ENCODE results near the gene RNF8. TPM values are rescaled to one million over a fixed set of nuclear protein-coding genes. Genes with fewer than 3 reads are reported as not detected.

The RNF8 gene
- total RNA-seq, 4 donors from 2014 or later = 2.2 to 12.9 (median 9.0) TPM

DNA sequence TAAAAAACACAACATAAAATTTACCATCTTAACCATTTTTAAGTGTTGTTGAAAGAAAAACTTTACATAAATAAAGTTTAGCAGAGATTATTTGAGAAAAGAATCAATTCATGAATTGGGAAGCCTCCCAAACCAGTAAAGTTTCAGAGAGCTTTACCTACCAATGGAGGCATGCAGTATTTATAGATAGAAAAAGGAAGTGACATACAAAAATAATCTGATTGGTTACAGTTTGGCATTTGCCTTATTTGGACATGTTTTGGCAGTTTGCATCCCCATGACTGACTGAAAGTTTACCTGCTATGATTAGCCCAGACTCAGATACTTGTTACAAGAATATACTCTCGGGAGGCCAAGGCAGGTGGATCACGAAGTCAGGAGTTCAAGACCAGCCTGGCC lies 75.6 kb downstream of the RNF8 start:
- H3K27me3 ChIP-seq = peaks cover 24% of the 10 kb centered on the region
- no peak overlapping the region for H3K4me3 ChIP-seq
- intact Hi-C loops (cut with DNase I; ENCODE audit: low total_unique reads) (no loop called here), in situ Hi-C loops (cut with MboI; ENCODE audit: low pct_ligation_motif_present in 1 of 4, low pct_unique_long_range_greater_than_20kb in 1 of 4, low sequenced_read_pairs in 3 of 4) (no loop called here)
- H3K9me3 ChIP-seq = no peaks in the 10 kb centered on the region
- DNase-seq = no peak
- 56 to 83% methylated on average over 2 of the region's 2 CpGs for WGBS, 2 donors (ENCODE audit: low coverage in 1 of 2)
- no peaks in the 10 kb centered on the region for H3K36me3 ChIP-seq
- TF ChIP-seq EP300 (IDR thresholded peaks at IDR 0.05; ENCODE audit: low read depth) = no peak
- H3K4me1 ChIP-seq = peaks cover 5 to 12% (median 10%) of the 10 kb centered on the region in 4 donors
- H3K27ac ChIP-seq = no peak overlapping the region

DNA sequence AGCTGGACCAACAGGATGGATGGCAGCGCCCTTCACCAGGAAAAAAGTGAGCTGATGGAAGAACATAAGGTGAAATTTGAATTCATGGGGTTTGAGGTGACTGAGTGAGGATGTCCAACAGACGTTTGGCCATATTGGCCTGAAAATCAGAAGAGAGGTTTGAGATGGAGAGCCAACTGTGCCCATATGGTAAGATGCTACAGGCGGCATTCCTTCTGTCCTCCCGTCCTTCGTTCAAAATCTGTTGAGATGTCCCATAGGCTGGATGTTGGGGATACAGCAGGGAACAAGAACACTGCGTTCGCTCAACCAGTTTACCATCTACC lies 78.8 kb downstream of the RNF8 start:
- H3K27ac ChIP-seq = peak overlapping the region; percentile 91 to 96 (median 94)
- peak overlapping the region; percentile 88 to 98 (median 94) for H3K4me3 ChIP-seq
- H3K27me3 ChIP-seq = peaks cover 10% of the 10 kb centered on the region
- no peak for DNase-seq
- TF ChIP-seq, protein P1, sequence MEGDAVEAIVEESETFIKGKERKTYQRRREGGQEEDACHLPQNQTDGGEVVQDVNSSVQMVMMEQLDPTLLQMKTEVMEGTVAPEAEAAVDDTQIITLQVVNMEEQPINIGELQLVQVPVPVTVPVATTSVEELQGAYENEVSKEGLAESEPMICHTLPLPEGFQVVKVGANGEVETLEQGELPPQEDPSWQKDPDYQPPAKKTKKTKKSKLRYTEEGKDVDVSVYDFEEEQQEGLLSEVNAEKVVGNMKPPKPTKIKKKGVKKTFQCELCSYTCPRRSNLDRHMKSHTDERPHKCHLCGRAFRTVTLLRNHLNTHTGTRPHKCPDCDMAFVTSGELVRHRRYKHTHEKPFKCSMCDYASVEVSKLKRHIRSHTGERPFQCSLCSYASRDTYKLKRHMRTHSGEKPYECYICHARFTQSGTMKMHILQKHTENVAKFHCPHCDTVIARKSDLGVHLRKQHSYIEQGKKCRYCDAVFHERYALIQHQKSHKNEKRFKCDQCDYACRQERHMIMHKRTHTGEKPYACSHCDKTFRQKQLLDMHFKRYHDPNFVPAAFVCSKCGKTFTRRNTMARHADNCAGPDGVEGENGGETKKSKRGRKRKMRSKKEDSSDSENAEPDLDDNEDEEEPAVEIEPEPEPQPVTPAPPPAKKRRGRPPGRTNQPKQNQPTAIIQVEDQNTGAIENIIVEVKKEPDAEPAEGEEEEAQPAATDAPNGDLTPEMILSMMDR (IDR thresholded peaks at IDR 0.05) = no peak
- no peak for TF ChIP-seq EP300 (IDR thresholded peaks at IDR 0.05; ENCODE audit: low read depth)
- no peak for TF ChIP-seq POLR2A (IDR thresholded peaks at IDR 0.05)
- no peak for TF ChIP-seq POLR2AphosphoS5 (IDR thresholded peaks at IDR 0.05)
- in situ Hi-C loops (cut with MboI; ENCODE audit: low pct_ligation_motif_present in 1 of 4, low pct_unique_long_range_greater_than_20kb in 1 of 4, low sequenced_read_pairs in 3 of 4) = no loop called here
- intact Hi-C loops (cut with DNase I; ENCODE audit: low total_unique reads) = no loop called here
- peaks cover 0 to 11% (median 3%) of the 10 kb centered on the region in 4 donors for H3K36me3 ChIP-seq
- 5 to 14% methylated on average over 6 to 7 of the region's 7 CpGs for WGBS, 2 donors (ENCODE audit: low coverage in 1 of 2)
- H3K9me3 ChIP-seq = no peaks in the 10 kb centered on the region
- H3K4me1 ChIP-seq = peaks cover 8 to 21% (median 15%) of the 10 kb centered on the region in 4 donors

DNA sequence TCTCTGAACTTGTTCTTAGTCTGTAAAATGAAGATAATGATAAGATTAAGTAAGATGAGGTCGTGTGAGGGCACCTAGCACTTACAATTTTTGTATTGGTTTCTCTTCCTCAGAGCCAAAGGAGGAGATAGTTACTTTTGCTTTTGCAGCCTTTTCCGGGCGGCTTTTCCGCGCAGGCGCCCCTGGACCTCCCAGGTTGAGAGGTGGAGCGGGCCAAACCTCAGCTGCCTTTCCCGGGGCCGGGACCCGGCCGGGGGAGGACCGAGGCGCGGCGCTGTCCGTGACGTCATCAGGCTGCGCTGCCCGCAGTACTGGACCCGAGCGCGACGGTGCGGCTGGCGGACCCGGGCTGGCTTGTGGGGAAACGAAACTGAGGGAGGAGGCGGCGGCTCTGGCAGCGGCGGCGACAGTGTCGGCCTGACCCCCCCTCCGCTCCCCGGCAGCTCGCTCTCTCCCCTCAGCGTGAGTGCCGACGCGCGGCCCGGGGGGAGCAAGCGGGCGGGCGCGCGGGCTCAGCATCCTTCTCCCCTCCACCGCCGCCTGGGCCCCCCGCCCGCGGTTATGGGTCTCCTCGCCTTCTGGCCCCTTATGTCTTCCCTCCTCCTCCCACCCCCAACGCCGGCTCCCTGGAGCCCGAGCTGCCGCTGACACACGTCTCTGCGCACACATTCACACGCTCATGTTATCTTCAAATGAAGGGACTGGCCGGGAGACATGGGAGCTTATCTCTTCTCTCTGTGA lies 79.3 kb downstream of the RNF8 start, which contains the start of gene CMTR1:
TSS of gene CMTR1 (plus strand) at position 306 of the 741 bp plus-strand sequence. CDS start 2,409 bp downstream, outside the sequence.
- TF ChIP-seq POLR2A (IDR thresholded peaks at IDR 0.05) (peak; percentile 78), POLR2AphosphoS5 (IDR thresholded peaks at IDR 0.05) (peak; percentile 85 to 90 (median 87)), EP300 (IDR thresholded peaks at IDR 0.05; ENCODE audit: low read depth) (no peak)
- TF ChIP-seq, protein P1 (IDR thresholded peaks at IDR 0.05) = peak in 1 of 5 experiments; percentile 39
- in situ Hi-C loops (cut with MboI; ENCODE audit: low pct_ligation_motif_present in 1 of 4, low pct_unique_long_range_greater_than_20kb in 1 of 4, low sequenced_read_pairs in 3 of 4) (no loop called here), intact Hi-C loops (cut with DNase I; ENCODE audit: low total_unique reads) (no loop called here)
- peaks cover 0 to 14% (median 6%) of the 10 kb centered on the region in 4 donors for H3K36me3 ChIP-seq
- H3K27ac ChIP-seq = peak within 1 kb of the TSS; percentile 91 to 96 (median 94)
- H3K27me3 ChIP-seq = peaks cover 9% of the 10 kb centered on the region
- WGBS, 2 donors (ENCODE audit: low coverage in 1 of 2) = 0 to 1% methylated on average over 2 to 43 of the region's 61 CpGs
- H3K4me1 ChIP-seq = peaks cover 8 to 21% (median 15%) of the 10 kb centered on the region in 4 donors
- peak; percentile 97 for DNase-seq
- peak within 1 kb of the TSS; percentile 88 to 98 (median 94) for H3K4me3 ChIP-seq
- H3K9me3 ChIP-seq = no peaks in the 10 kb centered on the region

DNA sequence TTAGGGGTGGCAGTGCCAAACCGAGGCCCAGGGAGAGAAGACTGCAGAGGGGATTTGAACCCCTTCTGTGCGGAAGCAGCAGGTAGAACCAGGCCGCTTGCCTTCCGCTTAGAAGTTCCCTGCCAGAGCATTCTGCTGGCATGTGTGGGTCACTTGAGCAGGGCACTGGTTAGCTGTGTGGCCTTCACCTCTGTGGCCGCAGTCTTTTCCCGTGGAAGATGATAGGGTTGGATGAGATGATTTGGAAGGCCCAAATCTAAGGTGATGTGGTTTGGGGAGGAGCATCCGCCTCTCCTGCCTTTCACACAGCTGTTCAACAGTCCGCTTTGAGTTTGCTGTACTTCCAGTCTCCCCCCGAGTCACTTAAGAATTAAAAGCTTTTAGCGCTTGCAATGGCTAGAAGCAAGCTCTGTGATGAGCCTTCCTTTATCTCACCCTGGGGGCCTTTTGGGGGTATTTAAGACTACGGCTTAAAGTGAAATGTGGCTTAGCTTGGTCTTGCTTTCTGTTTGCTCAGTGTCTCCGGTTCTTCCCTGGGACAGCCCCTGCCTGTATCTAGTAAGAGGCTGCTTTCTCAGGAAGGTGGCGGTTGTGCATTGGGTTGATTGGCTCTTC lies 80.0 kb downstream of the RNF8 start:
- in situ Hi-C loops (cut with MboI; ENCODE audit: low pct_ligation_motif_present in 1 of 4, low pct_unique_long_range_greater_than_20kb in 1 of 4, low sequenced_read_pairs in 3 of 4) (no loop called here), intact Hi-C loops (cut with DNase I; ENCODE audit: low total_unique reads) (no loop called here)
- peak overlapping the region; percentile 91 to 96 (median 94) for H3K27ac ChIP-seq
- peaks cover 3% of the 10 kb centered on the region for H3K27me3 ChIP-seq
- 7 to 13% methylated on average over 3 to 13 of the region's 13 CpGs for WGBS, 2 donors (ENCODE audit: low coverage in 1 of 2)
- peaks cover 8 to 21% (median 15%) of the 10 kb centered on the region in 4 donors for H3K4me1 ChIP-seq
- TF ChIP-seq, protein P1 (IDR thresholded peaks at IDR 0.05) = no peak
- TF ChIP-seq POLR2A (IDR thresholded peaks at IDR 0.05) = no peak
- no peak for TF ChIP-seq EP300 (IDR thresholded peaks at IDR 0.05; ENCODE audit: low read depth)
- TF ChIP-seq POLR2AphosphoS5 (IDR thresholded peaks at IDR 0.05) = no peak
- peaks cover 0 to 19% (median 6%) of the 10 kb centered on the region in 4 donors for H3K36me3 ChIP-seq
- no peaks in the 10 kb centered on the region for H3K9me3 ChIP-seq
- DNase-seq = no peak
- peak overlapping the region; percentile 88 to 98 (median 94) for H3K4me3 ChIP-seq

Data from transverse colon (tissue), 4 donors.